ENCODE results near the gene HBM. TPM values are rescaled to one million over a fixed set of nuclear protein-coding genes. Genes with fewer than 3 reads are reported as not detected.

HBM gene
- total RNA-seq, 3 donors from 2014 or later (not counting 1 experiment from before 2014, with no cell fraction given) = not detected

GRCh38 chr16:181565-182021 lies 15.8 kb downstream of the HBM start:
- intact Hi-C loops (cut with micrococcal nuclease) = loop anchor here (1.0 kb wide), 3 partner anchors 64 to 116 kb away; no protein-coding TSS in a partner anchor
- no peak overlapping the region for H3K4me3 Mint-ChIP-seq

GRCh38 chr16:183005-183404 lies 17.2 kb downstream of the HBM start:
- Mint-ChIP-seq H3K27ac (no peak overlapping the region), H3K36me3 (no peaks in the 10 kb centered on the region), H3K4me1 (no peaks in the 10 kb centered on the region)

More at GRCh38 chr16:181565-182021, 15.8 kb downstream of the HBM start:
- no peak overlapping the region for H3K4me3 ChIP-seq (ENCODE audit: low read length)
- H3K36me3 Mint-ChIP-seq = no peaks in the 10 kb centered on the region
- 9% methylated on average over 22 of the region's 22 CpGs for WGBS (ENCODE audit: insufficient coverage)
- H3K27ac ChIP-seq (ENCODE audit: low read length) = no peak overlapping the region
- ATAC-seq (no peak), DNase-seq (peak in 1 of 2 donors; percentile 85)
- H3K9me3 ChIP-seq (ENCODE audit: control insufficient read depth, insufficient read depth, low read length) = no peaks in the 10 kb centered on the region
- TF ChIP-seq CTCF (IDR thresholded peaks at IDR 0.05) = peak; percentile 91
- no peaks in the 10 kb centered on the region for H3K9me3 Mint-ChIP-seq
- no peaks in the 10 kb centered on the region for H3K4me1 Mint-ChIP-seq
- peaks cover 24% of the 10 kb centered on the region for H3K27me3 ChIP-seq (ENCODE audit: control insufficient read depth, insufficient read depth, low read length)
- H3K27me3 Mint-ChIP-seq (ENCODE audit: low read depth in 2 of 2) = peaks cover 10 to 11% of the 10 kb centered on the region in 2 donors
- no peak overlapping the region for H3K27ac Mint-ChIP-seq
- H3K4me1 ChIP-seq (ENCODE audit: control insufficient read depth, insufficient read depth, low read length) = peaks cover 19% of the 10 kb centered on the region
- H3K36me3 ChIP-seq (ENCODE audit: control insufficient read depth, insufficient read depth, low read length) = no peaks in the 10 kb centered on the region

GRCh38 chr16:185213-185612 lies 19.4 kb downstream of the HBM start:
- Mint-ChIP-seq H3K4me1 (no peaks in the 10 kb centered on the region), H3K4me3 (no peak overlapping the region), H3K36me3 (no peaks in the 10 kb centered on the region), H3K9me3 (no peaks in the 10 kb centered on the region), H3K27me3 (ENCODE audit: low read depth in 2 of 2) (no peaks in the 10 kb centered on the region), H3K27ac (no peak overlapping the region)
- H3K9me3 ChIP-seq (ENCODE audit: control insufficient read depth, insufficient read depth, low read length) = no peaks in the 10 kb centered on the region
- WGBS (ENCODE audit: insufficient coverage) = 94% methylated on average over 13 of the region's 13 CpGs
- H3K4me3 ChIP-seq (ENCODE audit: low read length) = no peak overlapping the region
- DNase-seq (no peak), ATAC-seq (no peak)
- H3K36me3 ChIP-seq (ENCODE audit: control insufficient read depth, insufficient read depth, low read length) = peaks cover 25% of the 10 kb centered on the region
- H3K4me1 ChIP-seq (ENCODE audit: control insufficient read depth, insufficient read depth, low read length) = peaks cover 15% of the 10 kb centered on the region
- H3K27ac ChIP-seq (ENCODE audit: low read length) = no peak overlapping the region
- no peak for TF ChIP-seq CTCF (IDR thresholded peaks at IDR 0.05)
- intact Hi-C loops (cut with micrococcal nuclease) = no loop called here
- H3K27me3 ChIP-seq (ENCODE audit: control insufficient read depth, insufficient read depth, low read length) = no peaks in the 10 kb centered on the region

More at GRCh38 chr16:183005-183404, 17.2 kb downstream of the HBM start:
- H3K27me3 ChIP-seq (ENCODE audit: control insufficient read depth, insufficient read depth, low read length) = peaks cover 16% of the 10 kb centered on the region
- no peak for TF ChIP-seq CTCF (IDR thresholded peaks at IDR 0.05)
- peaks cover 19% of the 10 kb centered on the region for H3K4me1 ChIP-seq (ENCODE audit: control insufficient read depth, insufficient read depth, low read length)
- Mint-ChIP-seq H3K27me3 (ENCODE audit: low read depth in 2 of 2) (peaks cover 5 to 6% of the 10 kb centered on the region in 2 donors), H3K4me3 (no peak overlapping the region), H3K9me3 (no peaks in the 10 kb centered on the region)
- no peak for ATAC-seq
- intact Hi-C loops (cut with micrococcal nuclease) = no loop called here
- no peak overlapping the region for H3K27ac ChIP-seq (ENCODE audit: low read length)
- H3K4me3 ChIP-seq (ENCODE audit: low read length) = no peak overlapping the region
- H3K9me3 ChIP-seq (ENCODE audit: control insufficient read depth, insufficient read depth, low read length) = no peaks in the 10 kb centered on the region
- no peak for DNase-seq
- 90% methylated on average over 7 of the region's 7 CpGs for WGBS (ENCODE audit: insufficient coverage)
- H3K36me3 ChIP-seq (ENCODE audit: control insufficient read depth, insufficient read depth, low read length) = peaks cover 7% of the 10 kb centered on the region

- no peaks in the 10 kb centered on the region for H3K36me3 Mint-ChIP-seq
- WGBS (ENCODE audit: insufficient coverage) = 94% methylated on average over 7 of the region's 11 CpGs
- no peak overlapping the region for H3K27ac Mint-ChIP-seq
- peaks cover 11% of the 10 kb centered on the region for H3K4me1 ChIP-seq (ENCODE audit: control insufficient read depth, insufficient read depth, low read length)
- peaks cover 25% of the 10 kb centered on the region for H3K36me3 ChIP-seq (ENCODE audit: control insufficient read depth, insufficient read depth, low read length)
- no peak for TF ChIP-seq CTCF (IDR thresholded peaks at IDR 0.05)
- no peaks in the 10 kb centered on the region for H3K9me3 Mint-ChIP-seq
- intact Hi-C loops (cut with micrococcal nuclease) = no loop called here
- H3K27me3 Mint-ChIP-seq (ENCODE audit: low read depth in 2 of 2) = no peaks in the 10 kb centered on the region
- H3K4me3 ChIP-seq (ENCODE audit: low read length) = no peak overlapping the region
- ATAC-seq (no peak), DNase-seq (no peak)
- no peaks in the 10 kb centered on the region for H3K9me3 ChIP-seq (ENCODE audit: control insufficient read depth, insufficient read depth, low read length)
- no peak overlapping the region for H3K4me3 Mint-ChIP-seq
- no peak overlapping the region for H3K27ac ChIP-seq (ENCODE audit: low read length)
- H3K4me1 Mint-ChIP-seq = no peaks in the 10 kb centered on the region
- no peaks in the 10 kb centered on the region for H3K27me3 ChIP-seq (ENCODE audit: control insufficient read depth, insufficient read depth, low read length)
Observed at GRCh38 chr16:185691-186090, 19.9 kb downstream of the HBM start.
